Liver (tissue), 9 donors: ENCODE measurements around the gene PDE3A. TPM values are rescaled to one million over a fixed set of nuclear protein-coding genes. Genes with fewer than 3 reads are reported as not detected.
"Not testable (repeated sequence)": the region's sequence is repeated elsewhere in the genome, so short reads cannot be mapped to it uniquely, and the experiment has no call there.

Source experiments
- DNase-seq: peaks from one replicate; pipeline ENCODE4 v3.0.0-alpha.2; 2017; ENCODE audit warnings: low spot score
- H3K27ac ChIP-seq, 2 donors: one replicate each; pipeline ENCODE4 v1.7.0; 2013; ENCODE audit warnings: inconsistent platforms in 2 of 2, low read length in 2 of 2, control low read depth in 1 of 2, low read depth in 1 of 2, mild to moderate bottlenecking in 1 of 2
- H3K27me3 ChIP-seq, 4 donors: one replicate each; pipeline versions ENCODE4 v1.6.1 to v1.7.0; 2013; ENCODE audit warnings: low read length in 3 of 4, inconsistent platforms in 1 of 4, mild to moderate bottlenecking in 1 of 4, moderate library complexity in 1 of 4; ENCODE audit not compliant: control insufficient read depth in 4 of 4, insufficient read depth in 4 of 4
- H3K36me3 ChIP-seq, 4 donors: one replicate each; pipeline versions ENCODE4 v1.6.1 to v1.7.0; 2013; ENCODE audit warnings: low read length in 3 of 4, mild to moderate bottlenecking in 3 of 4, low read depth in 1 of 4, moderate library complexity in 1 of 4; ENCODE audit not compliant: control insufficient read depth in 4 of 4, insufficient read depth in 3 of 4
- H3K4me1 ChIP-seq, 4 donors: one replicate each; pipeline versions ENCODE4 v1.6.1 to v1.7.0; 2013; ENCODE audit warnings: low read length in 3 of 4, mild to moderate bottlenecking in 3 of 4, moderate library complexity in 1 of 4; ENCODE audit not compliant: control insufficient read depth in 4 of 4, insufficient read depth in 4 of 4
- H3K4me3 ChIP-seq, 3 donors: one replicate each; pipeline versions ENCODE4 v1.6.1 to v1.7.0; 2013; ENCODE audit warnings: low read length in 3 of 3, control low read depth in 1 of 3, low read depth in 1 of 3, mild to moderate bottlenecking in 1 of 3
- H3K9ac ChIP-seq, 2 donors: one replicate each; pipeline ENCODE4 v1.7.0; 2013; ENCODE audit warnings: low read length in 2 of 2, mild to moderate bottlenecking in 2 of 2, moderate library complexity in 2 of 2, control low read depth in 1 of 2, low read depth in 1 of 2
- H3K9me3 ChIP-seq, 4 donors: one replicate each; pipeline versions ENCODE4 v1.6.1 to v1.7.0; 2013; ENCODE audit warnings: low read length in 3 of 4; ENCODE audit not compliant: control insufficient read depth in 4 of 4
- ATF3 ChIP-seq: IDR thresholded peaks from 2 replicates; pipeline ENCODE4 v1.6.1; 2016; ENCODE audit warnings: antibody characterized with exemption
- CTCF ChIP-seq: fragments of 150-350 bp; IDR thresholded peaks from 2 replicates; pipeline ENCODE4 v1.5.1; 2017; ENCODE audit warnings: improper control_type of control experiment, low read depth, low read length; ENCODE audit not compliant: missing input control
- EGR1 ChIP-seq, 2 donors: IDR thresholded peaks; 2 replicates each; pipeline ENCODE4 v1.6.1; 2016 to 2018; ENCODE audit warnings: antibody characterized with exemption in 2 of 2, low read depth in 2 of 2
- FOXA1 ChIP-seq: IDR thresholded peaks from 2 replicates; pipeline ENCODE4 v1.6.1; 2016; ENCODE audit warnings: antibody characterized with exemption
- FOXA2 ChIP-seq: IDR thresholded peaks from 2 replicates; pipeline ENCODE4 v1.6.1; 2016; ENCODE audit warnings: antibody characterized with exemption
- GABPA ChIP-seq, 2 donors: IDR thresholded peaks in 1 of 2; conservative IDR thresholded peaks in 1 of 2; 2 replicates each; pipeline ENCODE4 v1.6.1; 2016; ENCODE audit warnings: antibody characterized with exemption in 2 of 2, mild to moderate bottlenecking in 1 of 2, moderate library complexity in 1 of 2
- HNF4A ChIP-seq, 2 donors: conservative IDR thresholded peaks; 2 replicates each; pipeline ENCODE4 v1.6.1; 2016; ENCODE audit warnings: antibody characterized with exemption in 2 of 2, mild to moderate bottlenecking in 2 of 2
- HNF4G ChIP-seq: IDR thresholded peaks from 2 replicates; pipeline ENCODE4 v1.6.1; 2016; ENCODE audit warnings: antibody characterized with exemption
- JUND ChIP-seq, 2 donors: IDR thresholded peaks; 2 replicates each; pipeline ENCODE4 v1.6.1; 2016; ENCODE audit warnings: antibody characterized with exemption in 2 of 2
- MAX ChIP-seq: IDR thresholded peaks from 2 replicates; pipeline ENCODE4 v1.6.1; 2016; ENCODE audit warnings: antibody characterized with exemption
- NR2F2 ChIP-seq: IDR thresholded peaks from 2 replicates; pipeline ENCODE4 v1.6.1; 2016; ENCODE audit warnings: antibody characterized with exemption
- RAD21 ChIP-seq, 2 donors: IDR thresholded peaks; 2 replicates each; pipeline ENCODE4 v1.6.1; 2016; ENCODE audit warnings: antibody characterized with exemption in 2 of 2, mild to moderate bottlenecking in 2 of 2
- REST ChIP-seq: IDR thresholded peaks from 2 replicates; pipeline ENCODE4 v1.6.1; 2016; ENCODE audit warnings: antibody characterized with exemption, mild to moderate bottlenecking
- RXRA ChIP-seq, 2 donors: IDR thresholded peaks; 2 replicates each; pipeline ENCODE4 v1.6.1; 2017 to 2018; ENCODE audit warnings: antibody characterized with exemption in 2 of 2, mild to moderate bottlenecking in 1 of 2
- SP1 ChIP-seq: IDR thresholded peaks from 2 replicates; pipeline ENCODE4 v1.6.1; 2018; ENCODE audit warnings: antibody characterized with exemption, mild to moderate bottlenecking
- TAF1 ChIP-seq: conservative IDR thresholded peaks from 2 replicates; pipeline ENCODE4 v1.6.1; 2016; ENCODE audit warnings: antibody characterized with exemption, mild to moderate bottlenecking
- YY1 ChIP-seq: IDR thresholded peaks from 2 replicates; pipeline ENCODE4 v1.6.1; 2016; ENCODE audit warnings: antibody characterized with exemption, mild to moderate bottlenecking
- ZBTB33 ChIP-seq: IDR thresholded peaks from 2 replicates; pipeline ENCODE4 v1.6.1; 2016; ENCODE audit warnings: antibody characterized with exemption
- WGBS: extraction: QIAGEN DNeasy Blood & Tissue Kit; methylation state at CpG from one replicate; pipeline ENCODE4 v1.1.7; 2013; 5-methylcytosine and 5-hydroxymethylcytosine counted together
- polyA plus RNA-seq, 2 donors: library from polyadenylated mRNA; stranded (reverse) in 1 of 2; unstranded in 1 of 2; fragments of 200-250 nt in 1 of 2; fragments of >200 nt in 1 of 2; fragmentation: Nextera tagmentation in 1 of 2; extraction: Ambion mirVana in 1 of 2; gene quantifications; one replicate each; pipeline versions ENCODE4 v1.2.1 to v1.2.3, GENCODE V29; 2013 to 2015
- total RNA-seq, 2 donors: library from RNA; depleted of rRNA; stranded (reverse); fragments of >200 nt; gene quantifications; one replicate each; pipeline ENCODE4 v1.2.3, GENCODE V29; 2014
- donor health status: healthy.
- donor health status: healthy.
- donor health status: healthy.
- donor health status: healthy.
- donor health status: healthy.

The PDE3A gene
- total and polyA plus RNA-seq, 4 donors: 0.50 to 3.8 (median 2.2) TPM

GRCh38 chr12:20384836-20385235, 16.5 kb downstream of the PDE3A start:
- not testable (repeated sequence) for H3K27ac ChIP-seq, H3K36me3 ChIP-seq, H3K27me3 ChIP-seq, H3K9me3 ChIP-seq, H3K4me1 ChIP-seq, H3K4me3 ChIP-seq, H3K9ac ChIP-seq, DNase-seq
- 93% methylated on average over 6 of the region's 6 CpGs for WGBS

GRCh38 chr12:20390846-20391245, 22.5 kb downstream of the PDE3A start:
- H3K4me1 ChIP-seq: no peaks in the 10 kb centered on the region
- no peak overlapping the region for H3K9ac ChIP-seq
- no peak overlapping the region for H3K4me3 ChIP-seq
- no peaks in the 10 kb centered on the region for H3K36me3 ChIP-seq
- no peak overlapping the region for H3K27ac ChIP-seq
- no peaks in the 10 kb centered on the region for H3K27me3 ChIP-seq
- no peak for TF ChIP-seq CTCF
- no peak for TF ChIP-seq HNF4A (conservative IDR thresholded peaks at IDR 0.05)
- TF ChIP-seq ATF3: no peak
- TF ChIP-seq MAX: no peak
- no peak for TF ChIP-seq RAD21 (IDR thresholded peaks at IDR 0.05)
- TF ChIP-seq EGR1 (IDR thresholded peaks at IDR 0.05; ENCODE audit: low read depth in 2 of 2): no peak
- no peak for TF ChIP-seq TAF1
- no peak for TF ChIP-seq HNF4G
- no peak for TF ChIP-seq JUND (IDR thresholded peaks at IDR 0.05)
- TF ChIP-seq RXRA (IDR thresholded peaks at IDR 0.05): no peak
- TF ChIP-seq FOXA2: no peak
- no peak for TF ChIP-seq NR2F2
- TF ChIP-seq YY1: no peak
- TF ChIP-seq FOXA1: no peak
- no peak for TF ChIP-seq ZBTB33
- TF ChIP-seq SP1: no peak
- TF ChIP-seq GABPA (IDR thresholded peaks at IDR 0.05 in 1 of 2, conservative IDR thresholded peaks at IDR 0.05 in 1 of 2): no peak
- TF ChIP-seq REST: no peak
- DNase-seq: no peak
- H3K9me3 ChIP-seq: no peaks in the 10 kb centered on the region
- WGBS: 49% methylated on average over 4 of the region's 4 CpGs
